GM19397 (cell line): ENCODE measurements around the gene RABL6.

Experiments used
- ATAC-seq: cut with Tn5 transposase; IDR thresholded peaks from one replicate; pipeline ENCODE4 v1.9.1; 2021; ENCODE audit warnings: mild to moderate bottlenecking, moderate library complexity; ENCODE audit not compliant: unreplicated experiment

RABL6 gene

GRCh38 chr9:136814725-136815421, 7.1 kb downstream of the RABL6 start:
- ATAC-seq = no peak

- ATAC-seq = no peak
Observed at GRCh38 chr9:136815422-136815782, 7.7 kb downstream of the RABL6 start.

- no peak for ATAC-seq
Observed at GRCh38 chr9:136820971-136821825, 13.4 kb downstream of the RABL6 start.

- no peak for ATAC-seq
Observed at GRCh38 chr9:136821826-136822544, 14.2 kb downstream of the RABL6 start.

- no peak for ATAC-seq
Observed at GRCh38 chr9:136823136-136824046, 15.6 kb downstream of the RABL6 start.

GRCh38 chr9:136824496-136825225, 16.9 kb downstream of the RABL6 start:
- no peak for ATAC-seq

- no peak for ATAC-seq
Observed at GRCh38 chr9:136825295-136826187, 17.8 kb downstream of the RABL6 start.

GRCh38 chr9:136826188-136826541, 18.4 kb downstream of the RABL6 start:
- ATAC-seq = no peak

- no peak for ATAC-seq
Observed at GRCh38 chr9:136826703-136827582, 19.2 kb downstream of the RABL6 start.

GRCh38 chr9:136827794-136828473, 20.2 kb downstream of the RABL6 start:
- ATAC-seq = no peak

- ATAC-seq = no peak
Observed at GRCh38 chr9:136828474-136829140, 20.9 kb downstream of the RABL6 start.

GRCh38 chr9:136829412-136829811, 21.7 kb downstream of the RABL6 start:
- ATAC-seq = no peak

- no peak for ATAC-seq
Observed at GRCh38 chr9:136829981-136830885, 22.5 kb downstream of the RABL6 start.

GRCh38 chr9:136831002-136831719, 23.4 kb downstream of the RABL6 start:
- no peak for ATAC-seq

GRCh38 chr9:136831720-136832104, 24.0 kb downstream of the RABL6 start:
- ATAC-seq = no peak
